Measurements from ENCODE around the gene HTR3A. TPM values are rescaled to one million over a fixed set of nuclear protein-coding genes. Genes with fewer than 3 reads are reported as not detected.
"Not testable (repeated sequence)": the region's sequence is repeated elsewhere in the genome, so short reads cannot be mapped to it uniquely, and the experiment has no call there.

The HTR3A gene
- total RNA-seq, 1 donor from 2014 or later, result not detected

GRCh38 chr11:113934761-113935160 lies 40.1 kb upstream of the HTR3A start:
- no peak overlapping the region for H3K27ac Mint-ChIP-seq (ENCODE audit: unreplicated experiment)
- no peaks in the 10 kb centered on the region for H3K4me1 Mint-ChIP-seq (ENCODE audit: unreplicated experiment)
- H3K36me3 Mint-ChIP-seq (ENCODE audit: low read depth, unreplicated experiment), result peaks cover 4% of the 10 kb centered on the region
- H3K9me3 Mint-ChIP-seq (ENCODE audit: unreplicated experiment), result no peaks in the 10 kb centered on the region
- H3K27me3 Mint-ChIP-seq (ENCODE audit: unreplicated experiment), result no peaks in the 10 kb centered on the region
- no peak for DNase-seq (ENCODE audit: low spot score)
- no peak overlapping the region for H3K4me3 Mint-ChIP-seq (ENCODE audit: unreplicated experiment)
- no peak for TF ChIP-seq CTCF (IDR thresholded peaks at IDR 0.05; ENCODE audit: unreplicated experiment)

GRCh38 chr11:113935858-113936257 lies 39.0 kb upstream of the HTR3A start:
- no peak for DNase-seq (ENCODE audit: low spot score)
- Mint-ChIP-seq H3K27me3 (ENCODE audit: unreplicated experiment) (no peaks in the 10 kb centered on the region), H3K27ac (ENCODE audit: unreplicated experiment) (no peak overlapping the region)

GRCh38 chr11:113937918-113938317 lies 37.0 kb upstream of the HTR3A start:
- Mint-ChIP-seq H3K27ac (ENCODE audit: unreplicated experiment) (no peak overlapping the region), H3K36me3 (ENCODE audit: low read depth, unreplicated experiment) (peaks cover 4% of the 10 kb centered on the region), H3K4me3 (ENCODE audit: unreplicated experiment) (no peak overlapping the region), H3K9me3 (ENCODE audit: unreplicated experiment) (no peaks in the 10 kb centered on the region), H3K4me1 (ENCODE audit: unreplicated experiment) (no peaks in the 10 kb centered on the region), H3K27me3 (ENCODE audit: unreplicated experiment) (no peaks in the 10 kb centered on the region)
- no peak for DNase-seq (ENCODE audit: low spot score)
- TF ChIP-seq CTCF (IDR thresholded peaks at IDR 0.05; ENCODE audit: unreplicated experiment), result no peak

More at GRCh38 chr11:113935858-113936257, 39.0 kb upstream of the HTR3A start:
- H3K4me3 Mint-ChIP-seq (ENCODE audit: unreplicated experiment), result no peak overlapping the region
- peaks cover 4% of the 10 kb centered on the region for H3K36me3 Mint-ChIP-seq (ENCODE audit: low read depth, unreplicated experiment)
- H3K4me1 Mint-ChIP-seq (ENCODE audit: unreplicated experiment), result no peaks in the 10 kb centered on the region
- no peaks in the 10 kb centered on the region for H3K9me3 Mint-ChIP-seq (ENCODE audit: unreplicated experiment)
- no peak for TF ChIP-seq CTCF (IDR thresholded peaks at IDR 0.05; ENCODE audit: unreplicated experiment)

GRCh38 chr11:113942256-113942655 lies 32.7 kb upstream of the HTR3A start:
- no peak overlapping the region for H3K27ac Mint-ChIP-seq (ENCODE audit: unreplicated experiment)
- peaks cover 4% of the 10 kb centered on the region for H3K36me3 Mint-ChIP-seq (ENCODE audit: low read depth, unreplicated experiment)
- no peak for TF ChIP-seq CTCF (IDR thresholded peaks at IDR 0.05; ENCODE audit: unreplicated experiment)
- H3K27me3 Mint-ChIP-seq (ENCODE audit: unreplicated experiment), result peaks cover 1% of the 10 kb centered on the region
- H3K4me1 Mint-ChIP-seq (ENCODE audit: unreplicated experiment), result no peaks in the 10 kb centered on the region
- no peaks in the 10 kb centered on the region for H3K9me3 Mint-ChIP-seq (ENCODE audit: unreplicated experiment)
- no peak overlapping the region for H3K4me3 Mint-ChIP-seq (ENCODE audit: unreplicated experiment)
- DNase-seq (ENCODE audit: low spot score), result no peak

- DNase-seq (ENCODE audit: low spot score); H3K4me3 Mint-ChIP-seq (ENCODE audit: unreplicated experiment): not testable (repeated sequence)
Observed at GRCh38 chr11:113946162-113946561, 28.7 kb upstream of the HTR3A start.

GRCh38 chr11:113947994-113948393 lies 26.9 kb upstream of the HTR3A start:
- no peak for DNase-seq (ENCODE audit: low spot score)
- Mint-ChIP-seq H3K4me1 (ENCODE audit: unreplicated experiment) (peaks cover 11% of the 10 kb centered on the region), H3K9me3 (ENCODE audit: unreplicated experiment) (no peaks in the 10 kb centered on the region), H3K4me3 (ENCODE audit: unreplicated experiment) (no peak overlapping the region), H3K27me3 (ENCODE audit: unreplicated experiment) (peaks cover 9% of the 10 kb centered on the region), H3K27ac (ENCODE audit: unreplicated experiment) (no peak overlapping the region), H3K36me3 (ENCODE audit: low read depth, unreplicated experiment) (no peaks in the 10 kb centered on the region)
- no peak for TF ChIP-seq CTCF (IDR thresholded peaks at IDR 0.05; ENCODE audit: unreplicated experiment)

More at GRCh38 chr11:113946162-113946561, 28.7 kb upstream of the HTR3A start:
- not testable (repeated sequence) for H3K36me3 Mint-ChIP-seq (ENCODE audit: low read depth, unreplicated experiment); H3K27ac Mint-ChIP-seq (ENCODE audit: unreplicated experiment); H3K9me3 Mint-ChIP-seq (ENCODE audit: unreplicated experiment); H3K27me3 Mint-ChIP-seq (ENCODE audit: unreplicated experiment)
- peaks cover 11% of the 10 kb centered on the region for H3K4me1 Mint-ChIP-seq (ENCODE audit: unreplicated experiment)
